HG03095 (cell line): ENCODE results near the gene RGS14.
"Not testable (repeated sequence)": the region's sequence is repeated elsewhere in the genome, so short reads cannot be mapped to it uniquely, and the experiment has no call there.

Experiments used
- ATAC-seq: cut with Tn5 transposase; IDR thresholded peaks from one replicate; pipeline ENCODE4 v1.9.1; 2021; ENCODE audit warnings: moderate library complexity; ENCODE audit not compliant: unreplicated experiment

Gene RGS14

GRCh38 chr5:177327539-177328522 is 29.9 kb upstream of the RGS14 start:
- no peak for ATAC-seq

GRCh38 chr5:177328545-177329231 is 29.0 kb upstream of the RGS14 start:
- no peak for ATAC-seq

- no peak for ATAC-seq
These were observed 27.8 kb upstream of the RGS14 start for GRCh38 chr5:177329883-177330282.

- ATAC-seq = no peak
These were observed 26.5 kb upstream of the RGS14 start for GRCh38 chr5:177330991-177331842.

- ATAC-seq = no peak
These were observed 25.5 kb upstream of the RGS14 start for GRCh38 chr5:177332031-177332895.

GRCh38 chr5:177332896-177333260 is 24.8 kb upstream of the RGS14 start:
- ATAC-seq = no peak

GRCh38 chr5:177333420-177334154 is 24.1 kb upstream of the RGS14 start:
- no peak for ATAC-seq

GRCh38 chr5:177334155-177334551 is 23.6 kb upstream of the RGS14 start:
- ATAC-seq = no peak

GRCh38 chr5:177334781-177335700 is 22.7 kb upstream of the RGS14 start:
- ATAC-seq = no peak

GRCh38 chr5:177335701-177336065 is 22.0 kb upstream of the RGS14 start:
- ATAC-seq = no peak

GRCh38 chr5:177336112-177336511 is 21.6 kb upstream of the RGS14 start:
- no peak for ATAC-seq

- no peak for ATAC-seq
These were observed 20.9 kb upstream of the RGS14 start for GRCh38 chr5:177336603-177337494.

GRCh38 chr5:177338251-177339106 is 19.2 kb upstream of the RGS14 start:
- ATAC-seq = no peak

GRCh38 chr5:177339107-177339638 is 18.6 kb upstream of the RGS14 start:
- no peak for ATAC-seq

GRCh38 chr5:177343000-177343399 is 14.7 kb upstream of the RGS14 start:
- ATAC-seq = not testable (repeated sequence)

- ATAC-seq = no peak
These were observed 13.9 kb upstream of the RGS14 start for GRCh38 chr5:177343777-177344176.
